GM19438 (cell line): ENCODE measurements around the gene PSTPIP1.
A peak's percentile ranks its signal among the peaks of the same experiment; 100 is the strongest.

Experiments
- ATAC-seq: cut with Tn5 transposase; IDR thresholded peaks from one replicate; pipeline ENCODE4 v1.9.1; 2021; ENCODE audit warnings: low read depth; ENCODE audit not compliant: unreplicated experiment

The PSTPIP1 gene

DNA sequence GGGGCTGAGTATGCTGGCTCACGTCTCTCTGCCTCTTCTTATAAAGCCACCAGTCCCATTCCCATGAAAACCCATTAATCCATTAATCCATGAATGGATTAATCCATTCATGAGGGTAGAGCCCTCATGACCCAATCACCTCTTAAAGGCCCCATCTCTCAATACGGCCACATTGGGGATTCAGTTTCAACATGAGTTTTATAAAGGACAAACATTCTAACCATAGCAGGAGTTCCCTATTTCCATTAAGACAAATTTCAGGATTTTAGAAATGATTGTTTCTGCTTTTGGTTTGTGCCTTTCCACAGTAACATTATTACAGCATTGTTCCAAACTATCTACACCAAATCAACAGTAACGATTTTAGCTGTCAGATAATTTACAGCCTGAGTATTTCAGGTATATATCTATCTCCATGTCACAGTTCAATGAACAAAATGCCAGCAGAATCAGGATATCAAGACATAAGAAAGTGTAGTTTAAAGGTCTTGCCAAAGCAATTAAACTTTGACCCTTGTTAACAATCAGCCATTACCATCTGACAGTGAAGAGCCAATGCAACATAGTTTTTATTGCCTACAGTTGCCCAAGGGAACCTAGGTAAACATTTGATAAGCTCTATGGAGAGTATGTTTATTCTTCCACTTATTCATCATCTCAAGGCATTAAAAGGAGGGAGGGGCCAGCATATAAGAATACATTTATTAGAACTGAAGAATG, 72.2 kb downstream of the PSTPIP1 start:
- ATAC-seq: no peak

DNA sequence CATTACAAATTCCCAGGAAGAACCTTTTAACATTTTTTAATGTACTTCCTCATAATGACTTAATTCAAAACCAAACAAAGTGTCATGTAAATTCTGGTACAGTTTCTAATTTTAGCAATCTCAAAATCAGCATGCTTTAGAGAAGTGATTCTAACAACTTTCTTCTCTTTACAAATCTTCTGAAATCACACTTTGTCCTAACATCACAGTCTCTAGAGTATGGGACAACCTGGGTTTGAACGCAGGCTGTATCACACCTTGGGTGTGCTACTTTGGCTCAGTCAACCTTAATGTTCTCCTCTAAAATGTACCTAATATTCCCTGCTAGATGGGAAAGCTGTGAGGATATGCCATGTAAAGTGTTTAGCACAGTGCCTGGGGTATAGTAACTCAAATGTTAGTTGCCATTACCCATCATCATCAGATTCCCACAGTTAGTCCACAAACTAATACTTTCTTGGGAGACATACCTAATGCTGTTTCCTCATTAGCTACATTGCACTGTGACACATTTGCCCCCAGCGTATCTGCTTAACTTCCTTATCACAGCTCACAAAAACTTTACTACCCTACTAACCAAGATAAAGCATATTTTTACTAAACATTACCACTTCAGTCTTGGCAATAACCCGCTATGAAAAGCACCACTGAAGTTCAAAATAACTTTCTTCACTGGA, 72.9 kb downstream of the PSTPIP1 start:
- no peak for ATAC-seq

DNA sequence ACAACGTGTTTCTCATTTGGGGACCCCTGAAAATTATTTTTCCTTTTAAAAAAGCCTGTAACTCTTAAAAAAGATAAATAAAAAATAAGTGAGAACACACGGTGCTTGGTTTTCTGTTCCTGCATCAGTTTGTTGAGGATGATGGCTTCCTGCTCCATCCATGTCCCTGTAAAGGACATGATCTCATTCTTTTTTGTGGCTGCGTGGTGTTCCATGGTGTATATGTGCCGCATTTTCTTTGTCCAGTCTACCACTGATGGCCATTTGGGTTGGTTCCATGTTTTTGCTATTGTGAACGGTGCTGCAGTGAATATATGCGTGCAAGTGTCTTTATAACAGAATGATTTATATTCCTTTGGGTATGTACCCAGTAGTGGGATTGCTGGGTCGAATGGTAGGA, 73.7 kb downstream of the PSTPIP1 start:
- ATAC-seq: no peak

DNA sequence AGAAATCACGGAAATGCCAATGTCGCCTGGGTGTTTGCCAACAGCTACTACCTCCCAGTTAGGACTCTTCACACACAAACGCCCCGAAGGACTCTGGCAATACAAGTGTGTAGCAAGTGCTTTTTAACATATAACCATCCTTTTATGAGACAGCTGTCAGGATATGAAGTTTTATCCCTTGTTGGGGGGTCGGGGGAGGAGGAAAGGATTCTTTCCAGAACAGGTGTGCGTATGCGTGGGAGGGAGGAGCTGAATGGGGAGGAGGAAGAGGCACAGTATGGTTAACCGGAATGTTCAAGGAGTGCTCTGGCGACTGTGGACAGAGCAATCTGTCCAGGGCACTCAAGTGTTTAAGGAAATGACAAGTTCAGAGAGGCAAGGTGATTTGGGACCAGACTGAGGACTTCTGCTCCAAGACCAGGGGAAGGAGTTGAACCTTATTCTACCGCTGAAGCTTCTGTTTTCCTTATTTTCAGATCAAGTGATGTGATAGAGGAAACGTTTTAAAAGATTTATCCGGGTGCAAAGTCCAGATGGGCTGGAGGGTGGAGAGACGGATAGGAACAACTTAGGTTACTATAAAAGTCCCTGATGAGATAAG, 74.7 kb downstream of the PSTPIP1 start:
- ATAC-seq: no peak

DNA sequence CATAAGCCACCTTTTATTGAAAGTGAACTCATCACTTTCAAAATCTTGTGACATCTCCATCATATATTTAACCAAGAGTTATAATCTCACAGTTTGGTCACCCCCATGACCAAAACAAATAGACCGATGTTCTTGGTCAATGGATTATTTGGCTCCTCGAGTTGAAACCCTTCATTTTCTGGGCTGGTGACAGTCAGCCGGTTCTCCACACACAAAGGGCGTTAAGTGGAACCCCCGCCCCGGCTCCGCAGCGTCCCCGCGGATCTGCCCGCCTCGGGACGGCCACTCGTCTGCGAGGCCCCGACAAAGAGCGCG, 75.2 kb downstream of the PSTPIP1 start:
- no peak for ATAC-seq

DNA sequence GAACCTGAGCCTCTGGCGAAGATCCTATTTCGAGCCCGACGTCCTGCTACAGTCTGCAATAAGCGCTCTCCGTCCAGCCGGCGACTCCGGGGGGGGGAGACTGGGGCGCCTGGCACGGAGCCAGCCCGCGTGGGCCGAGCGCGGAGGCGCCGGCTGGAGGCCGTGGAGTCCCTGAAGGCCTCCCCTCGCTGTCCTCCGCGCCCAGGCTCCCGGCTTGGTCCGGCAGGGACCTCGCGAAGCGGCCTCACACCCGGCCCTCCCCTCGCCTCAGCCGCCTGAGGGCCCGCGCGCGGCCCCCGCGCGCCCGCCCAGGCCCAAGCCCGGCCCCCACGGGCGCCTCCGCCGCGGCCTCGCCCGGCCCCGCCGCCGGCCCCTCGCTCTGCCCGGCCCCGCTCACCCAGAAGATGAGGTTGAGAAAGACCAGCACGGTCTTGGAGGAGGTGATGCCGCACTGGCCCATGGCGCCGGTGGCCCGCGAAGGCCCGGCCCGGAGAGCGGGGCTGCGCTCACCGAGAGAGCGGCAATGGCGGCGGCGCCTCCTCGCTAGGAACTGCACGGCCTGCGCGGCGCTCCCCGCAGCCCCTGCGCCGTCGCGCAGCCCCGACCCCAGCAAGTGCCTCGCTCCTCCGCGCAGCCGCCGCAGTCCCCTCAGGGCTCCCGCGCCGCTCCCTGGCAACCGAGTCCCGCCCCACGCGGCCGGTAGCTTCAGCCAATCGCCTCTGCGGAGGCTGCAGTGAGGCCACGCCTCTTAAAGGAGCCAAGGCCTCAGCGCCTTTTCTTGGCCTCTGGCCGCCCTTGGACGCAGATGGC, 75.8 kb downstream of the PSTPIP1 start, which contains the start of gene TSPAN3:
TSPAN3 (minus strand) TSS at position 615 of the 810 bp plus-strand sequence; CDS start at position 460, 155 bp downstream.
- peak; percentile 81 for ATAC-seq

DNA sequence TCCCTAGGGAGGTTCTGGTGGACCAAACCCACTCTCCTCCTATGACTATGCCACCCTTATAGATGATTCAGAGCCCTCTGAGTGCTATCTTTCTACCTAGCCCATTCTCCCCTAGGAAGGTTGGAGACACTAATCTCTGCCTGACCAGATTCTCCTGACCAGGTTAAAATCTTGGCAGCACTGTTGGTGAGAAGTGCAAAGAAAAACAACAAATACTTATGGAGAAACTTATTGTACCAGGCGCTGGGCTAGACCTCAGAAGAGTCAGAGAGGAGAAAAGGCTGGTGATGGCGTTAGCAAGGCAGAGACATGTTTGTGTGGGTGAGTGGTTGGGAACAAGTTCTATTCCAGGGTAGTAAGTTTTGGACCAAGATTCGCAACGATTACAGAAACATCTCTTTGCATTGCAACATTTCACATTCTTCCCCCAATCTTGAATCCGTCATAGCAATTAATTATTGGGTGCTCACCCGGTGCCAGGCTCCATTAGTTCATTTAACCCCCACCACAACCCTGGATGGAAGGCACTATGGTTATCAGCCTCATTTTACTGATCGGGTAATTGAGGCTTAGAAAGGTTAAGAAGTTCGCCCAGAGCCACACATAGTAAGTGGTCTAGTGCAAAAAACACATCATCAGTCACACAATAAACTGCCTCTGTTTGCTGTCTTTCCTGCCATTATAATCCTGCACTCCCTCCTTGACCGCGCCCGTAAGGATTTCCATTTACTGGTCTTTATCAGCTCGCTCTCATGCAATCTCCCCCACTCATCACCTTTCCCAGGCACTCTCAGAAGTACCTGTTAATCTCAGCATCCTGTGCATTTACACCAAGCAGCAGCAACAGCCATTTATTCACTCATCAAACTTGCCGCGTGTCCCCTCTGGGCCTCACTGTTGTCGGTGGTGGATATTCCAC, 76.6 kb downstream of the PSTPIP1 start:
- ATAC-seq: no peak

DNA sequence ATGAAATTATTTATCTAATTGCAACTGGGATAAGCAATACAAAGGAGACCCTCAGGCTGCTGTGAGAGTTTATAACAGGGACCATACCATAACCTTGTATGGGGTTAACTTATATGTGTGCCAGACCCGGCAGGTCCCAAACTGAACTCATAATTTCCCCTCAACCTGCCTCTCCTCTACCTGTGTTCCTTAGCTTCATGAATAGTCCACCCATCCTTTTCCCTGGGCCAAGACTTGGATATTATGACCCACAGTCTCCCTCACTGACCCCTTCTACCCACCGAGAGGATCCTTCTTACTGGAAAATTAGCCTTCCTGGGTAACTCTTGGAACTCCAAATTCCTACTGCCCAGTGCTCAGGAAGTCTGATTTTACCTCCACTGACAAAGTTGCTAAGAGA, 79.4 kb downstream of the PSTPIP1 start:
- no peak for ATAC-seq

DNA sequence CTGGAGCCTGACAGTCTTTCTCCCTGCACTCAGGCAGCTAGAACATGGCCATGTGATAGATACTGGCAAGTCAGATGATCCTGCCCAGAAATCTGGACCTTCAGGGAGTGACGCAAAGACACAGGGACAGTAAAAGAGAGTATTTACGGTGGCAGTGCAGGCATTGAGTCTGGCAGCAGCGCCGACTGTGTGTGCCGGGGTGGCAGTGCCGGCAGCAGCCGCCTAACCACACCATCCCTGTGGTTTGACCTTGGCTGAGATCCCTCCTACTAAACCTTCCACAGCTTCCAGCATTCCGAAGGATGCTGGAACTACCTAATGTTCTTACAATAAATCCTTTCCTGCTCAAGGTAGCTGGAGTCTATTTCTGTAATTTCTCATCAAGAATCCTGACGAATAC, 80.6 kb downstream of the PSTPIP1 start:
- ATAC-seq: no peak

DNA sequence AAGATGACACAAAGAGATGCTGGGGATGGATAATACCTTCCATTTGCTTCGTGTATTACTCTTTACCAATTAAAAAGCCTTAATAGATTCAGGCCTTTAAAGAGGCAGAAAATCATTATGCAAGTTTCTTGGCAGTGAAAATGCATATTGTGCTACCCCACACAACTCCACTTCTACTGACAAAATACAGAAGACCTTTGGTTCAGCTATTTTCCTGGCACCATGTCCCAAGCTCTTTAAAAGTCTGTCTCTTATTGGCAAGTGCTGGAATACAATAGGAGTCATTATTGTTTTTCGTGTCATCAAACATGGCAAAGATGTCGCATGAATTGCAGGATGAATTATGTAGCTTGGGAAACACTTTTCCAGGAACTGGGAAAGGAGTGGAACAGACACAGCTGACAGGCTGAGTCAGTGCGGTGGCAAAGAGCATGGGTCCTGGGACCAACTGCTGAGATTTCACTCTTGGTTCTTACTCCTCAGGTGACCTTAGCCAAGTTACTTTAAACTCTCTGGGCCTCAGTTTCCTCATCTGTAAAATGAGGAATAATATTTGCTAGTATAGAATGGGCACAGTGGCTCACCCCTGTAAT, 81.5 kb downstream of the PSTPIP1 start:
- no peak for ATAC-seq

DNA sequence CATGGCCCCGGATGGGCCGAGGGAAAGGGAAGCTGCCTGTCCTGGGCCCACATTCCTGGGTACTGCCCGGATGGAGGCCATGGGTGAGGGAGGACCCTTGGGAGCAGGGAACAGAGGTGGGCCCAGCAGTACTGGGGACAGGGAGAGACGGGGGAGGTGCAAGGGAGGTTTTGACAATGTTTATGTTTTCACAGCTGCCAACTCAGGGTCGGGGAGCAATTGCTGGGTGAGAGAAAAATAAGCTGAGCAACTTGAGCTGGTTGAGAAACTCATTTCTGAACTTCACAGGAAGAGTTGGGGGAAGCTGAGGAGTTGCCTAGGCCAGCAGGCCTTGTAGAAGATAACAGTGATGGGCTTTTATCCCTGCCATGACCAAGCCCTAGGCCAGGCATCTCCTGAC, 87.0 kb downstream of the PSTPIP1 start:
- no peak for ATAC-seq

DNA sequence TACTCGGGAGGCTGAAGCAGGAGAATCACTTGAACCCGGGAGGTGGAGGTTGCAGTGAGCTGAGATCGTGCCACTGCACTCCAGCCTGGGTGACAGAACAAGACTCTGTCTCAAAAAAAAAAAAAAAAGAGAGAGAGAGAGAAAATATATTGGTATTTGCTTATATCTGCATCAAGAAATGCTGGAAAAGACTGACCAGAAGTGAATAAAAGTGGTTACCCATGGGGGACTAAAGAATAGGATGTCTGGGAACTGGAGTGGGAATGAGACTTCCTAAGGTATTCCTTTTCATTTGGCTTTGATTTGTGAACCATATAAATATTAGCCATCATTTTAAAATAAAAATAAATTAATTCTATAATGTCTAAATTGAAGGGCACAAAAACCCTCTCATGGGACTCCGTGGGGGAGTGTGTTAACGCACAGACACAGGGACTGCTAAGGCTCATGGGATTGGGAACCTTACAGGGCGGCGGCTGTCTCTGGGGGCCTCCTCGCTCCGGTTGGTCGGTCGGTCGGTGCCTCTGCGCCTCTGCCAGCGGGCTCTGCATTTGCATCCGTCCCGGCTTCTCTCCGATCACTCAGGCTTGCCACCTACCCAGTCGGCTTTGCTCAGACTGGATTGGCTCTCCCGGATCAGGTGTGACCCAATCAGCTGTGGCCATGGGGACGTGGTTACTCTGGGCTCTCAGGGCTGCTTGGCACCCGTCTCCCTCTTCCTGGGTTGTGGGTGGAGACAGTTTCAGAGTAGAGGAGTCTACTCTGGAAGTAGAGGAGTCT, 88.6 kb downstream of the PSTPIP1 start:
- ATAC-seq: no peak

DNA sequence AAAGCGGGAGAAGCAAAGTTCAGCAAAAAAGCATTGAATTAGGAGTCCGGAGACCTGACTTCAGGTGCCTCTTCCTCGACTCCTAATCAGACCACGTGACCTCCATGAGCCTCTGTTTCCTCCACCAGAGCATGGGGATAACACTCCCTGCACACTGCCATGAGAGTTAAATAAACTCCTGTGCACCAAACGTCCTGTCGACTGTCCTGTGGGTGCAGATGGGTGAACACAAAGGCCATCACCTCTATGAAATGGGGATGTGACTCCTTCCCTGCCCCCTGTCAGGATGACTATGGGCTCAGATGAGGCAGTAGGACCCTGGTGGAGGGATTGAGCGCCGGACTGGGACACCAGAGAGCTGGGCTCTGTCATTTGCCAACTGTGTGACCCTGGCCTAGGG, 89.5 kb downstream of the PSTPIP1 start:
- ATAC-seq: no peak

DNA sequence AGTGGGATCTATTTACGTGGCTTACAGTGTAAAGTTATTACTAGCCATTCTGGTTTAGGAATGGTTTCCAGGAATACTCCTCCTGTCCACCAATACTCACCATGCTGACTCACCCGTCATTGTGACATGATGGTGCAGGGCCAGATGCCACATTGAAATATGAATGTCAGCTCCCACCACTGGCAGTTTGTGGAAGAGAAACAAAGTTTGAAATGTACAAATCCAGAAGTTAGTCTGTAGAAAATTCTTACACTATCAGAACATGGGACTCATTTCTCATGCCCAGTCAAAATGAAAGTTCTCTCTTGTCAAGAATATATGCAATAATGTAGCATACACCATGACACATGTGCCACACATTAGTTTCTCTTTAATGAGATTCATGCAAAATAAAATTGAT, 90.4 kb downstream of the PSTPIP1 start:
- no peak for ATAC-seq
